HG02970 (cell line): ENCODE data around the gene PTPRN2.
"Not testable (repeated sequence)": the region's sequence is repeated elsewhere in the genome, so short reads cannot be mapped to it uniquely, and the experiment has no call there.

Experiments
- ATAC-seq: cut with Tn5 transposase; IDR thresholded peaks from one replicate; pipeline ENCODE4 v1.9.1; 2021; ENCODE audit warnings: mild to moderate bottlenecking, moderate library complexity, moderate number of reproducible peaks; ENCODE audit not compliant: unreplicated experiment, low FRiP score

Gene PTPRN2

DNA sequence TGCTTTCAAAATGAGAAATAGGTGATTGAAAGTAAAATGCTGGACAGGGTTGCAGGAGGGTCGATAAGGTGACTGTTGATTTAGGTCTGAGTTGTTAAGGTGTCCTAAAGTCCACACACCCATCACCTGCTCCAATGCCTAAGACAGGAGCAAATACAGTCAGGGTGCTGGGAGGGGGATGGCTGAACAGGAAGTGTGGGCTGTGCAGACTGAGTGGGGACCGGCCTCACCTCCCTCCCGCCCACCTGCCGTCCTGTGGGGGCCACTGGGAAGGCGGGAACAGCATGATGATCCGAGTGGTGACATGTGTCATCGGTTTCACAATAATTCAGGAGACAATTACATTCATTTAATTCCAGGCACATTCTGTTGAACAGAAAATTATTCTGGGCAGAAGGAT lies 990.1 kb downstream of the PTPRN2 start:
- ATAC-seq: no peak

DNA sequence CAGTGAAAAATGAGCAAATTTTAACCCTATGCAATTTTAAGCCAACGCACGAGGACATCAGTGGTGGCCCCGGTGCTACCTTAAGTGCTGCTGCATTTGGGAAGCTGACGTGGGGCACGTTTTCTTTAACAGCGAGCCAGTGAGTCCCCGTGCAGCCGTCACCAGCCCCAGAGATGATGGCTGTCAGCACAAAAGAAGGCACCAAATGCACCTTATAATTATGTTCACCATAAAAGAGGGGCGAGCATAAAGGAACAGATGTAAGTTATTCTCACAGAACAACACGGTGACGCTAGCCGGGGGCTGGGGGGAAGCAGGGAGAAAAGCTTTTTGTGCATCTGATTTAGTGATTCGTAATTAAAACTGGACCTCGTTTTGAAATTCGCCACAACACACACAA lies 990.7 kb downstream of the PTPRN2 start:
- ATAC-seq: no peak

DNA sequence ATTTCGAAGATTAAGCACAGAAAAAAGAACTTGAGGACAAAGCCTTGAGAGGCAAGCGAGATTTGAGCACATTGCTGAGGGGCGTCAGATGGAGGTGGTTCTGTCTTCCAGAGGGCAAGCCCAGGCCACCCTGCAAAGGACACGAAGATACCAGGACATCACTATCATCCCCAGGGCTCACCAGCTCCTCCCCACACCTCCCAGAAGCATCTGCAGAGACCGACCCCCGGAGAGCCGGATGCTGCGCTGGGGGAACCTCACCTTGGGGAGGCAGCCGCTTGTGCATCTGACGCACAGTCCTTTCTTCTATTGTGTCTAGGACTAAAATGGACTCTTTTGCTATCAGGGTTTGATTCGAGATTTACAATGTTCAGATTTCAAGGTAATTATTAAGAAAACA lies 991.2 kb downstream of the PTPRN2 start:
- ATAC-seq: no peak

DNA sequence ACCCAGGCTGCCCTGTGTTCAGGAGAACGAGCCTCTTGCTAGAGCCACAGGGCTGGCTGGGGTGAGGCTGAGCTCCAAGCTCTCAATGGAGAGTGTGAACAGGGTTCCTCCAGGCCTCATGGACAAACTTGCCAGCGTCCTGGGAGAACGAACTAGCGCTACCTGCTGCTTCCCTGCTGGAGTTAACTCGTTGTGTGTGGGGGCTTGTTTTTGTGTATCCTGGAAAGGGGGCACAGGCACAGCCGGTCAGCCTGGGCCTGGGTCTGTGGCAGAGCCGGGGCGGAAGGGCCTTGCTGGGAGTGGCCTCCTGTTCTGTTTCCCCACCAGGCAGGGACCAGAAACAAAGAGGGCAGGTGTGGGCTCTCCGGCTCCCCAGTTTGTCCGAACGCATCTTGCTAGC lies 991.6 kb downstream of the PTPRN2 start:
- no peak for ATAC-seq

DNA sequence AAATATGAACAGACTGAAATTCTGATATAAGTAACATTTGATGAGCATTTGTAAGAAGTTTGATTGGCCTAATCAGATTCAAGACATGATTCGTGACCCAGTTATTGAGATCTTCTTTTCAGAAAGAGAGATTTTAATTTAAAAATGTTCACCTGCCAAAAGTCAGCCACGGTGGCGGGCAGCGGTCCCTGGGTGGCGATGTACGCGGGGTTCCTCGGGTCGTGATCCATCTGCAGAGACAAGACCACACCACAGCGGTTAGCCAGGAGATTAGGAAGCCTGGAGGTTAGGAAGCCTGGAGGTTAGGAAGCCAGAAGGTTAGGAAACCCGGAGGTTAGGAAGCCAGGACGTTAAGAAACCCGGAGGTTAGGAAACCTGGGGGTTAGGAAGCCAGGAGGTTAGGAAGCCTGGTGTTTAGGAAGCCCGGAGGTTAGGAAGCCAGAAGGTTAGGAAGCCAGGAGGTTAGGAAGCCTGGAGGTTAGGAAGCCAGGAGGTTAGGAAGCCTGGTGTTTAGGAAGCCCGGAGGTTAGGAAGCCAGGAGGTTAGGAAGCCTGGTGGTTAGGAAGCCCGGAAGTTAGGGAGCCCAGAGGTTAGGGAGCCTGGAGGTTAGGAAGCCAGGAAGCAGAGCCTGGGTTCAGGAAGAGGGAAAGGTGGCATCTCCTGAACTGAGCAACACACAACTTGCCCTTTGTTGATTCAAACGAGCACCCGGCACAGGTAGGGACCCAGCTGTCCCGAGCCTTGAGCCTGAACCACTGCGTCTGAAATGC lies 992.4 kb downstream of the PTPRN2 start:
- ATAC-seq: no peak

DNA sequence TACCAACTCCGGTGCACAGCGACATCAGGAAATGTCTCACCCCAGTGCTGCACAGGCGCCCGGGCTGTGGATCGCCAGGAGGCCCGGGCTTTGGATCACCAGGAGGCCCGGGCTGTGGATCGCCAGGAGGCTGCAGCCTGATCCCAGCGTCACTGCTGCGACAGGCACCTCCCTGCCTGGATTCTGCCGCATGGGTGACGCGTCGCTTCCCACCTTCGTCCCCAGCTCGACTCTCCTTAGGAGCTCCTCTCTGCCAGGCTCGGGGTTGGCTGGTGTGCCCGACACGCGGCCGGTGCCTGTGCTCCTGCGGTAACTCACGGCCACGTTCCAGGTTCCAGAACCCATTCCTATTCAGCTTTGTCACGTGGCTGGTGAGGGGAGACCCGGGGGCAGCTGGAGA lies 993.3 kb downstream of the PTPRN2 start:
- no peak for ATAC-seq

DNA sequence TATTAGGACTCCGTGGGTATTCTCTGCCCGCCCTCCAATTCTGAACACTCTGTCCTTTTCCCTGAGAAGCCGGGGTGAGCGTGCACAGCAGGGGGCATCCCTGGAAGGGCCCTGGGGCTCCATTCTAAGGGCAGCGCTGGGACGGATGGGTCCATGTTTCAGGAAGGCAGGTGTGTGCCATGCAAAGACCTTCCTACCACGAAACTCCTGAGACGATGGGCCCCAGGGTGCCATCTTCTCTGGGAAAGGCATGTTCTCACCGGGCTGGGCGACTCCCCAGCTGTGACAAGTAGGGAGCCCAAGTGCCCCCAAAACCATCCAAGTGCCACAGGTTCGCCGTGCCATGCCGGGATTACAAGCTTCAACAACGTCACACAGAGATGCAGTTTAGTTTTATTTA lies 994.1 kb downstream of the PTPRN2 start:
- no peak for ATAC-seq

DNA sequence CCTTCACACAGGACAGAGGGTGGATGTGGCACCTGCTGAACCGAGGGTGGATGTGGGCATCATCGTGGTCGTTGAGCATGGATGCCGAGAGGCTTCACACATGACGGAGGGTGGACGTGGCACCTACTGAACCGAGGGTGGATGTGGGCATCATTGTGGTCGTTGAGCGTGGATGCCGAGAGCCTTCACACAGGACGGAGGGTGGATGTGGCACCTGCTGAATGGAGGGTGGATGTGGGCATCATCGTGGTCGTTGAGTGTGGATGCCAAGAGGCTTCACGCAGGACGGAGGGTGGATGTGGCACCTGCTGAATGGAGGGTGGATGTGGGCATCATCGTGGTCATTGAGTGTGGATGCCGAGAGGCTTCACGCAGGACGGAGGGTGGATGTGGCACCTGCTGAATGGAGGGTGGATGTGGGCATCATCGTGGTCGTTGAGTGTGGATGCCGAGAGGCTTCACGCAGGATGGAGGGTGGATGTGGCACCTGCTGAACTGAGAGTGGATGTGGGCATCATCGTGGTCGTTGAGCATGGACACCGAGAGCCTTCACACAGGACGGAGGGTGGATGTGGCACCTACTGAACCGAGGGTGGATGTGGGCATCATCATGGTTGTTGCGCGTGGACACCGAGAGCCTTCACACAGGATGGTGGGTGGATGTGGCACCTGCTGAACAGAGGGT lies 994.8 kb downstream of the PTPRN2 start:
- ATAC-seq: not testable (repeated sequence)

DNA sequence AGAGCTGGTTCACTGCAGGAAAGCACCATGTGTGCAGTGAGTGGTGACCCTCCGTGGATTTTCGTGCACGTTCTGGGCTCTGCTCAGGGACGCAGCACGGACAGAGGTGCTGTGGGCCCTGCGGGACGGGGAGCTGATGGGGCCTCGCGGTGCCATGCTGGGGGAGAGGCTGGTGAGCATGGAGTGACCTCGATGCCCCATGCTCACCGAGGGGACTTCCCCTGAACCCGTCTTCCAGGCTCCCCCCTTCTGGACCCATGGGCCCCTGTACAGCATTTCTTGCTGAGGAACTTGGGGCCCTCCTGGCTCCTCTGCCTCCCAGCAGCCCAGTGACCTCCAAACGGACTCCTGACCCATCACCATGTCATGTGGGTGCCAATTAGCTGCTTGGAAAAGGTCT lies 997.1 kb downstream of the PTPRN2 start:
- no peak for ATAC-seq

DNA sequence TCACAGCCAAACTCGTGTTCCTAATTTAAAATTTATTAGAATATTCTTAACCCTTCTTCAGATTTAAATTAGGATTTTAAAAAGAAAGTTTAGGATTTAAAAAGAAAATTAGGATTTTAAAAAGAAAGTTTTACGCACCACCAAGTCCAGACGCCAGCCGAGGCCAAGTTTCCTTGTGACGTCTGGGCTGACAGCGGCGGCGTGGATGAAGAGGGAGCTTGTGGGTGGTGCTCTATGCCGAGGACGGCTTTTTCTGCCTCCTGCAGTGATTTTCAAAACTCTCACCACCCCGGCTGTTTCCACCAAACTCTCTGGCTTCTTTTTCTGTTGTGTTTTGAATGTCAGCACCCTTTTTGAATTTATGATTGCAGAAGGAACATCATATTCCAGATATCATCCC lies 997.9 kb downstream of the PTPRN2 start:
- no peak for ATAC-seq

DNA sequence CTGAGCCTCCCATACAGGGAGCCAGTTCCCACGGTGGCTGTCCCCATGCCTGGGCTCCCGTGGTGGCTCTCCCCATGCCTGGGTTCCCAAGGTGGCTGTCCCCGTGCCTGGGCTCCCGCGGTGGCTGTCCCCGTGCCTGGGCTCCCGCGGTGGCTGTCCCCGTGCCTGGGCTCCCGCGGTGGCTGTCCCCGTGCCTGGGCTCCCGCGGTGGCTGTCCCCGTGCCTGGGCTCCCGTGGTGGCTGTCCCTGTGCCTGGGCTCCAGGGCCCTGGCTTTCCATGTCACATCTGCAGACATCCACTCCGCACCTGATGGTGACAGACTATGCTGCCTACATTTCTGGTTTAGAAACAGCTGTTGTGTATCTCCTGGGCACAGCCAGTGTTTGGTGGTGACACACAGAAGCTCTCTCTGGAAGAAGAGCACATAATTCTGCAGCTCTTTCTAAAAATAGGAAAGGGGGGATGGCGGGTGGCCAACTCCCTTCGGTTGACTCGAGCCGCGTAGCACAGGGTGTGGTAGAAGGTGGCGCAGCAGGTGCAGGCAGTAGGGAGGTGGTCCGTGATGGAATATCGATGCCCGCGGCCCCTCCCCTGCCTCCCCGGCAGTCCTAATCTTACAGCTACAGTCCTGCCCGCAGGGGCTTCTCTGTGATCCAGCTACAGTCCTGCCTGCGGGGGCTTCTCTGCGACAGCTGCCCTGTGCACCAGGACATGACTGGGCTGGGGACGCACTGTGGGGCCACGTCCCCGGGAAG lies 999.6 kb downstream of the PTPRN2 start:
- no peak for ATAC-seq

DNA sequence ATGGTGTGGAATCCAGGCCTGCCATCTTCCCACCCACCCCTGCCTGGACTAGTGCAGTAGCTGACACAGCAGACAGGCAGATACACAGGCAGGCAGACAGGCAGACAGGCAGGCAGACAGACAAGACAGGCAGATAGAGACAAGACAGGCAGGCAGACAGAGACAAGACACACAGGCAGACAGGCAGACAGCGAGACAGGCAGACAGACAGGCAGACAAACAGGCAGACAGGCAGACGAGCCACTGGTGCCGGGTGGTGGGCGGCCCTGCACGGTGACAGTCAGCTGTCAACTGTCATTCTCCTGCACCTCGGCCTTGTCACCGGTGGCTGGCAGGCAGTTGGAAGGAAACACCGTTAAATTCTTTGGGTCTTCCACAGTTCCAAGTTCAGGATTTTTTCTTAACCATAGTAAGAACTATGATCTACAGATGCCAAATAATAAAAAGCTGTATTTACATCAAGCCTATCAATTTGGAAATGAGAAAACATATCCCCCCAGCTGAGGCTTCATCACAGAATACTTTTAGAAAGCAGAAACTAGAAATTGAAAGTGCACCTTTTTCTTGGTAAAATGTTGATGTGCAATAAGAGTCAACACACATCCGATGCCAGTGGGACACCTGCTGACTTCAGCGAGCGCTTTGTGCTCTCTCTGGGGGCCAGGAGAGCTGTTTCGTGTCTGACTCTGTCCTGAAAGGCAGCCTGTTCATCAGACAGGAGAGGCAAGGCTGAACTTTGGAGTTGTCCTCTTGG lies 1000.4 kb downstream of the PTPRN2 start:
- ATAC-seq: no peak

DNA sequence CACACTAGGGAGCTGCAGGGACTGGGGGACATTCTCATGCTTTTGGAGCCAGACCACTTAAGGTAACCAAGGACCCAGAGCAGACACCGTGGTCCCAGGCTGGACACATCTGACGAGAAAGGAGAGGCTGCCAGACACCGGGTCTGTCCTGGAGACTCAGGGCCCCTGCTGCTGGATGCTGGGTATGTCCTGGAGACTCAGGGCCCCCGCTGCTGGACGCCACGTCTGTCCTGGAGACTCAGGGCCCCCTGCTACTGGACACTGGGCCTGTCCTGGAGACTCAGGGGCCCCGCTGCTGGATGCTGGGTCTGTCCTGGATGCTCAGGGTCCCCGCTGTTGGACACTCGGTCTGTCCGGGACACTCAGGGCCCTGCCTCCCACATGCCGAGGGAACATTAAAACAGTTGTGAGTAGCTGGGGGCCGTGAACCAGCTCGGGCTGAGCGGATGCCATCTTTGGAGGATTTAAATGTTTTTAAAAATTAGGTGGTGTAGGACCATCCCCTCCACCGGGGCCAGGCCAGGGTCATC lies 1001.1 kb downstream of the PTPRN2 start:
- no peak for ATAC-seq

DNA sequence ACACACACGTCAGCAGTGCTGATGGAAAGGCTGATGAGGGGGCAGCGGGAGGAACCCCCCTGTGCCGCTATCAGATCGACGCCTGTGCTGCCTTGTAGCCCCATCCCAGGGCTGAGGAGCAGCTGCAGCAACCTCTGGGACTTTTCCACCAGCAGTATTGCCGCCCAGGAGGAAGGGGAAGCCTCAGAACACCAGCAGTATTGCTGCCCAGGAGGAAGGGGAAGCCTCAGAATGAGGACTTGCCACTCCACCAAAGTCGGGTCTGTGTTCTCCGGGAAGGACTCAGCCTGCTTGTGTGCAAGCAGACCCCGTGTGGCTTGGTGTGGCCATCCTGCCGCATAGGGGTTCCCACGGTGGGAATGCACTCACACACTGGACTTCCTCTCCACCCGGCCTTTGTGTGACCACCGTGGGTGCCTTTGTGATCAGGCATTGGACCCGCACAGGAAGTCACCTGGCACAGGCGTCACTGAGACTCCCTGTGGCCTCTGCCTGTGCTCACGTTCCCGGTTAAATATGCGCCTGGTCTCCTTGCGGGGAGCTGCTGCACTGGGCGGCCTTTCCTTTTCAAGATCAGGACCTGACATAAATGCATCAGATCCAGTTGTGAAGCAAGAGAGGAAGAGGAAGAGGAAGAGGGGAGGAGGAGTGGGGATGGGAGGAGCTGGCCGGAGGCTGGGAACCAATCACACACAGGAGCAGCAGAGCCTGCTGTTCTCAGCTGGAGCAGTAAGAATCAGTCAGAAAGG lies 1002.3 kb downstream of the PTPRN2 start:
- no peak for ATAC-seq

DNA sequence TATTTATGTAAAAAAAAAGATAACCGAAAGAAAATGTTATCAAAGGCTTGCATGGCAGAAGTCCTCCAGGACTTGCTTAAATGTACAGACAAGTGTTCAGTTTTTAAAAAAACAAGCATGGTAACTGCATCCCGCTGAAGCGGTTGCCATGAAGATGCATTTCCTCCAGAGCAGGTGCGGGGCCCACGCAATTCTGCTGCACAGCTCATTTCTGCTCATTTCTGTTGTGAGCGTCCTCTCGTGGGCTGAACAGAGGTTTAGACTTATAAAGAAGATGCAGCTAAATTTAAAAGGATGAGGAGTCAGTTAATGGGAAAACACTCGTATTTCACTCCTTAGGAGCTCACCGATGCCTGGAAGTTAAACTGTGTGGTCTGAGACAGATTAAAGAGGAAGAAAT lies 1003.2 kb downstream of the PTPRN2 start:
- ATAC-seq: no peak

DNA sequence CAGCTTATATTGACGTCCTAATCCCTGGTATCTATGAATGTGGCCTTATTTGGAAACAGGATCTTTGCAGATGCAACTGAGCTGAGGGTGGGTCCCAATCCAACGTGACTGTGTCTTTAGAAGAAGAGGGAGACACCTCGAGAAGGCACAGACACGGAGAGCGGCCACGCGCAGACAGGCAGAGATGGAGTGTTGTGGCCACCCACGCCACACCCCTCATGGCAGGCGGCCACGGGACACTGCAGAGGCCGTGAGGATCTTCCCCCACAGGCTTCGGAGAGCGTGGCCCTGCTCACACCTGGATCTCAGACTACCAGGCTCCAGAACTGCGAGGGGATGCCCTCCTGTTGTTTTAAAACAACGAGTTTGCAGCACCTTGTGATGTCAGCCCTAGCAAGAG lies 1005.9 kb downstream of the PTPRN2 start:
- no peak for ATAC-seq

DNA sequence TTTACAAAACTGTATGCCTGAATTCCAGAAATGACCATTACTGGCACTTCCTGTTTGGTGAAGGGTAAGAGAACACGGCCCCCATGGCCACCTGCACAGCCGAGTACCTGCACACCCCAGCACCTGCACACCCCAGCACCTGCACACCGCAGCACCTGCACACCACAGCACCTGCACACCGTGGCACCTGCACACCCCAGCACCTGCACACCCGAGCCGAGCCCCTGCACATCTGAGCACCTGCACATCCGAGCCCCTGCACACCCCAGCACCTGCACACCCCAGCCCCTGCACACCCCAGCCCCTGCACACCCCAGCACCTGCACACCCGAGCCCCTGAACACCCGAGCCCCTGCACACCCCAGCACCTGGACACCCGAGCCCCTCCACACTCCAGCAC lies 1007.3 kb downstream of the PTPRN2 start:
- no peak for ATAC-seq

DNA sequence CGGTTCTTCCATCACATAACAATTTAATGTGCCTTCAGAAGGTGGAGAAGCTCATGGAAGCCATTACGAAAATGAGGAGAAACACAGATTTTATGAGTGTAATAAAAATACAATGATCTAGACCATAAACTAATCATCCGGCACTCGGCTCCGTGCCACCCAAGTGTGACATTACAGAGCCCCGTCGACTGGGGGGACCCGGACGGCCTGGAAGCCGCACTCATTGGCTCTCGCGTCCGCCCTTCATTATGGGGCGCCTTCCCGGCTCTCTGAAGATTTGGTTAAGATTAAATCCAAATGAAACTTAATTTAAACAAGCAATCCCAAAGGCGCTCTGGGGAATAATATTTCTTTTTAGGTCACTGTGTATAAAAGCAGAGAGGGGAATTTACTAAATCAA lies 1008.2 kb downstream of the PTPRN2 start:
- no peak for ATAC-seq

DNA sequence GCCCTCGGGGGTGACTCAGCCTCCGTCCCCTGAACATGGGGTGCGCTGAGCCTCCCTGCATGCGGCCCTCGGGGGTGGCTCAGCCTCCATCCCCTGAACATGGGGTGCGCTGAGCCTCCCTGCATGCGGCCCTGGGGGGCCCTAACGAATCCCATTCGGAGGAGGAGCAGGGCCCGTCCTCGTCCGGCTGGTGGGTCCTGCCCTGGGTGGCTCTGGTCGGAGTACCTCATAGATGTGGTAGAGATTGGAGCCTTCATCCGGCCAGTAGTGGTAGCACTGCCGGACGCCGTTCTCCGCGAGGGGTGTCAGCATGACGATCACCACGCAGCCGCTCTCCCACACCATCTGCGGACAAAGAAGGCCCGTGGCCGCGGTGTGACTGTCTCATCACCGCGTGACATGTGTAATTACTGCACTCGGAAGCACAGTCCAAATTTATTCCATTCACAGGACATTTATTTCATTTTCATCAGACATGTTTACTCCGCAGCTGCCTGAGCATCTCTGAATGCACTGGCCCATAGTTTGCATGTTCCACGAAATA lies 1009.8 kb downstream of the PTPRN2 start:
- ATAC-seq: no peak

DNA sequence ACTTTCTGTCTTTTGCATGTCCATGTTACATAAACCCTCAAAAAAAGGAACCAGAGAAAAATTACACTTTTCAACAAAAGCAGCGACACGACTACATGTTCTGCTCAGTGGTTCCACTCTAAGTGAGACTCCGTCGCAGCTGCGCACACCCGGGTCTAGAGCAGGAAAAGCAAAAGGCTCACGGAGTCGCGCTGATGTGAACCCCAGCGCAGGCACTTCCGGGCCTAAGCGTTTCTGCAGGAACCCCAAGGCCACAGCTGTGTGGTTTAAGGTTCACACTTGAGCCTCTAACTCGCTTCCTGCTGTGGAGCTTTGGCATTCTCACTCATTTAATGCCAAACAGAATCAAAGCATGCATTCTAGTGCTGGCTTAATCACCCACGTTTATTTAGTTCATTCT lies 1010.6 kb downstream of the PTPRN2 start:
- no peak for ATAC-seq
